Measurements from ENCODE around the gene DNAAF9. TPM values are rescaled to one million over a fixed set of nuclear protein-coding genes. Genes with fewer than 3 reads are reported as not detected.
"Not testable (repeated sequence)": the region's sequence is repeated elsewhere in the genome, so short reads cannot be mapped to it uniquely, and the experiment has no call there.

The DNAAF9 gene
- total RNA-seq, 1 donor from 2014 or later, result 24.8 TPM

DNA sequence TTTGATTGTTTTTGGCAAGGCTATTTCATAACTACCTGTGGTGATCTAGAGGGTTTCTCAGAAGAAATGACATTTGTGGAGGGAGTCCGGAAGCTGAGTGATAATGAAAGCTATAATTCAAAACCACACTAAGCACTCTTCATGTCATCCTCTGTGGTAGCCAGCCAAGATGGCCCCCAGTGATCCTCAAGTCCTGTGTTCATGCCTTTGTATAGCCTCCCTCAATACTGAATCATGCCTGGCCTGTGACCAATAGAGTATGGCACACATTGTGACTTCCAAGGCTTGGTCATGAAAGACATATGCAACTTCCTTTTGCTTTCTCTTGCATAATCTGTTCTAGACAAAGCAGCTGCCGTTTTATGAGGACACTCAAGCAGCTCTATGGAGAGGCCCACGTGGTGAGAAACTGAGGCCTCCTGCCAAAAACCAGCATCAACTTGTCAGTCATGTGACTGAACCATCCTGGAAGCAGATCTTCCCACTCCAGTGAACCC is 12.8 kb upstream of the DNAAF9 start:
- Histone ChIP-seq H3K27me3 (no peaks in the 10 kb centered on the region), H3K4me3 (no peak overlapping the region), H3K9me3 (no peaks in the 10 kb centered on the region), H3K4me1 (no peaks in the 10 kb centered on the region), H3K36me3 (no peaks in the 10 kb centered on the region), H3K27ac (peak overlapping the region; percentile 61)
- peak; percentile 75 for DNase-seq
- TF ChIP-seq CTCF (IDR thresholded peaks at IDR 0.05), result no peak
- intact Hi-C loops (cut with DNase I), result no loop called here
- peak; percentile 98 for ATAC-seq

GRCh38 chr20:3418161-3418560 is 10.7 kb upstream of the DNAAF9 start:
- H3K4me1 ChIP-seq; H3K27me3 ChIP-seq; H3K4me3 ChIP-seq; H3K9me3 ChIP-seq; ATAC-seq; H3K27ac ChIP-seq; intact Hi-C loops (cut with DNase I); DNase-seq; H3K36me3 ChIP-seq: not testable (repeated sequence)

DNA sequence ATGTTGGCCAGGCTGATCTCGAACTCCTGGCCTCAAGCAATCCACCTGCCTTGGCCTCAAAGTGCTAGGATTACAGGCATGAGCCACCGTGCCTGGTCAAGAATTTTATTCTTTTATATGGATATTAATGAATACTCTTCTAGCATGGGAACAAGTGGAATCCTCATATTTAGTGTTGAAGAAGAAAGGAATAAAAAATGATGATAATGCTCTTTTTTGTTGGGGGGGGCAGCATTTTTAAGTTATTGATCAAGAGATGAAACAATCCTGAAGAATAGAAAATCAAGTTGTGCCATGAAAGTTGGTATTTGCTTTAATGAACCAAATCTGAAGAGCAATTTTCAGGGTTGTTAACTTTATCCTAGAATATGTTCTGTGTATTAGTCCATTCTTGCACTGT is 6.7 kb upstream of the DNAAF9 start:
- Histone ChIP-seq H3K27ac (no peak overlapping the region), H3K4me3 (no peak overlapping the region), H3K36me3 (no peaks in the 10 kb centered on the region), H3K9me3 (no peaks in the 10 kb centered on the region), H3K27me3 (no peaks in the 10 kb centered on the region), H3K4me1 (no peaks in the 10 kb centered on the region)
- DNase-seq (no peak), ATAC-seq (no peak)
- TF ChIP-seq CTCF (IDR thresholded peaks at IDR 0.05), result no peak
- intact Hi-C loops (cut with DNase I), result no loop called here

DNA sequence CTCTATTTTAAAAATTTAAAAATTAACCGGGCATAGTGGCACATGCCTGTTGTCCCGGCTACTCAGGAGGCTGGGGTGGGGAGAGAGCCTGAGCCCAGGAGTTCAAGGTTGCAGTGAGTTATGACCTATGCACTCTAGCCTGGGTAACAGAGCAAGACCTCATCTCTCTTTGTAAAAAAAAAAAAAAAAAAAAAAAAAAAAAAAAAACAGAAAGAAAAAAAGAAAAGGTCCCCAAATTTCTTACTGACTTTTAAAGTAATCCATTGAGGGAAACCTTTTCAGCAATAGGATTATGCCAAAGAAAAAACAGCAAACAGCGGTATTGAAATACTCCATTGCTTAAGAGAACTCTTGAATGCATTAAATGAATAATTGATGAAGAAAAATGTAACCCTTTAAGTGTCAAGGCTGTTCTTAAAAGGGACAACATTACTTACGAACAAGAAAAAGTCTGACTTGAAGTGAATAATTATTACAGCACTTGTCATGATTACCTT is 6.0 kb upstream of the DNAAF9 start:
- TF ChIP-seq CTCF (IDR thresholded peaks at IDR 0.05), result no peak
- Histone ChIP-seq H3K9me3 (no peaks in the 10 kb centered on the region), H3K4me1 (no peaks in the 10 kb centered on the region), H3K27me3 (no peaks in the 10 kb centered on the region), H3K36me3 (no peaks in the 10 kb centered on the region), H3K4me3 (no peak overlapping the region), H3K27ac (no peak overlapping the region)
- ATAC-seq (no peak), DNase-seq (no peak)
- intact Hi-C loops (cut with DNase I), result no loop called here

DNA sequence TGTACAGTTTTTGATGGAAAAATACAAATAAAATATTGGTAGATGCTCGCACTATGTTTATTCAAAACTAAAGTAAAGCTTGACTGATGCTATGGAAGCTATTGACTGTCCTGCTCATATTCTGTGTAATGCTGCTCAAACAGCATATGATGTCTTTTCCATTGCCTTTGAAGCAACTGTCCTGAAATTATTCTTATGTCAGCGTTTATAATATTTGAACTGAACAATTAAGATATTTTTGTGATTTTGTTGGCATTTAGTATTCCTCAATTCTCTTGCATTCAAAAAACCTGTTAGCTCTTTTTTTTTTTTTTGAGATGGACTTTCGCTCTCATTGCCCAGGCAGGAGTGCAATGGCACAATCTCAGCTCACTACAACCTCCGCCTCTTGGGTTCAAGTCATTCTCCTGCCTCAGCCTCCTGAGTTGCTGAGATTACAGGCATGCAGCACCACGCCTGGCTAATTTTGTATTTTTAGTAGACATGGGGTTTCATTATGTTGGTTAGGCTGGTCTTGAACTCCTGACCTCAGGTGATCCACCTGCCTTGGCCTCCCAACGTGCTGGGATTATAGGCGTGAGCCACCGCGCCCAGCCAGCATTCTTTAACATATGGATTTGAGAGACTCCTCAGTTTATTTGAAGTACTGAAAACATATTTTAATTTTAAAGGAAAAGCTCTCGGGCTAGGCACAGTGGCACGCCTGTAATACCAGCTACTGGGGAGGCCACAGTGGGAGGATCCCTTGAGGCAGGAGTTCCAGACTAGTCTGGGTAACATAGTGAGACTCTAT is 5.3 kb upstream of the DNAAF9 start:
- DNase-seq, result no peak
- no peaks in the 10 kb centered on the region for H3K9me3 ChIP-seq
- no peaks in the 10 kb centered on the region for H3K4me1 ChIP-seq
- intact Hi-C loops (cut with DNase I), result no loop called here
- no peaks in the 10 kb centered on the region for H3K36me3 ChIP-seq
- no peak overlapping the region for H3K27ac ChIP-seq
- no peaks in the 10 kb centered on the region for H3K27me3 ChIP-seq
- no peak for ATAC-seq
- TF ChIP-seq CTCF (IDR thresholded peaks at IDR 0.05), result no peak
- no peak overlapping the region for H3K4me3 ChIP-seq

DNA sequence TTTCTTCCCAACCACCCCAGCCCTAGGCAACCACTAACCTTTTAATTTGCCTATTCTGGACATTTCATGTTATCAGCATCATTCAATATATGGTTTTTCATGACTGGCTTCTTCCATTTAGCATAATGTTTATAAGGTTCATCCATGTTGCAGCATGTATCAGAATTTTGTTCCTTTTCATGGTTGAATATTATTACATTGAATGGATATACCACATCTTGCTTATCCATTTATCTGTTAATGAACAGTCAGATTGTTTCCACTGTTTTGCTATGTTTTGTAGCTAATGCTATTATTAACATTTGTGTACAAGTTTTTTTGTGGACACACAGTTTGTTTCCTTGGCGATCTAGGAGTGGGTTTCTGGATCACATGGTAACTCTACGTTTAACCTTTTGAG is 3.0 kb upstream of the DNAAF9 start:
- Histone ChIP-seq H3K36me3 (no peaks in the 10 kb centered on the region), H3K4me1 (peaks cover 10% of the 10 kb centered on the region)
- DNase-seq, result no peak

More for the DNA sequence above, 3.0 kb upstream of the DNAAF9 start:
- ATAC-seq, result no peak
- no peaks in the 10 kb centered on the region for H3K27me3 ChIP-seq
- H3K9me3 ChIP-seq, result no peaks in the 10 kb centered on the region
- no peak for TF ChIP-seq CTCF (IDR thresholded peaks at IDR 0.05)
- intact Hi-C loops (cut with DNase I), result no loop called here
- H3K4me3 ChIP-seq, result no peak overlapping the region
- H3K27ac ChIP-seq, result no peak overlapping the region
